AG08395 (cell line): ENCODE measurements around the gene USP48.
"Not testable (repeated sequence)": the region's sequence is repeated elsewhere in the genome, so short reads cannot be mapped to it uniquely, and the experiment has no call there.

ENCODE experiments used
- DNase-seq: peaks from one replicate; pipeline ENCODE4 v3.0.0; 2012; ENCODE audit warnings: mixed read lengths, low spot score

Gene USP48

DNA sequence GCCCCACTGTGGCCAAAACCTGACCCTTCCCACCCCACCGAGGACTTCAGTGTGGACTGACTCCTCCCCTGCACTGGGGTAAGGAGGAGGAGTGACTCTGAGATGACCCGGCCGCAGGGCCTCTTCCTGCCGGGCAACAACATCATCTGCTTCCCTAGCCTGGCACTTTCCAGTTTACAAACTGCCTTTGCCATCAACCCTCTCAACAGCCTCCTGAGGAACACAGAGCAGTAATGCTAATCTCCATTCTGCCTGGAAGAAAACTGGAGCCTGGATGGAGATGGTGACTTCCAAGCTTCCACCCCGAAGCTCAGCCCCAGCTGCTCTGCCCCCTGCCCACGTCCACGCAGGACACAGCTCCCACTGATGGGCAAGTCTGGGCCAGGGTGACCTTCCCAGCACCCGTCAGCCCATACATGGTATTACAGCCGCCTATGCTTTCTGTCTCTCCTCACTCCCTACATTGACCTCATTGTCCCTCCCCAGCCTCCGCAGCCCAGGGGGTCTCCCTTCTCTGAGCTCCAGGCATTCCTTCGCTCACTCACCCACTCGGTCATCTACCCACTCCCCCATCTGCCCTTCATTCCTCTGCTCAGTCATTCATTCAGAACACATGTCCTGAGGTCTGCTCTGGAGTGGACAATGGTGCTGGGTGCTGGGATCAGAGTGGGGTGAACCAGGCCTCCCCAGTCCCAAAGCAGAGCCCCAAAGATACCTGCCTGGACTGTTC, 148.0 kb downstream of the USP48 start:
- no peak for DNase-seq

DNA sequence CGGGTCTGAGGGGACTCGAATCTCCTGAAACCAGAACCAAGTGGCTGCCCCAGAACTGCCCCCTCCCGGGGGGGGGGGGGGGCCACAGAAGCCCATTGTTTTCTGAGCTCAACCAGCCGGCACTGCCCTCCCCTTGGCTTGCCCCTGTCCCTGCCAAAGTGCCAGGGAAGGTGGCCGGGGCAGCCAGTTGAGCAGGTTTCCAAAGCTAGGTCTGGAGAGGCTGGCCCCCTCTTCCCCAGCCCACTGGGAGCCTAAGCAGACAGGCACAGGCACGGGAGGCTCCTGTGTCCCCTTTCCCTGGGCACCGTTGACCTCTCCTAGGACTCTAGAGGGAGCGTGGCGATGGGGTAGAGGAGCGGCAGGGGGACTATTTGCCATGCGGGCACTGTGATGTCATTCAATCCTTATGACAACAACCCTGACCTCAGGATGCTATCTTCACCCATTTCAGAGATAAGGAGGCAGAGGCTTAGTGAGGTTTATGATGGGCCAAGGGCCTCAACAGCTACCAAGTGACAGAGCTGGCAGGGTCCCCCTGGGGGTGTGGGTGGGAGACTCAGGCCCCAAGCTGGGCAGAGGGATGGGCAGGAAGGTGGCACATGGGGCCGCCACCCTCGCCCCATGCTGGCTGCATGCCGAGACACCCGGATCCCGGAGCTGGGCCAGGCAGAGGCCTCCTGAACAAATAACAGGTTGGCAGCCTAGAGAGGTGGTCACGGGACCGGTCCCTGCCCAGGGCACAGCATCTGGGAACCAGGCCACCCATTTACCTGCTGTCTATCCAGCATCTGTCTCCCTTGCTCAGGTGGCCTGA, 148.8 kb downstream of the USP48 start:
- DNase-seq: no peak

DNA sequence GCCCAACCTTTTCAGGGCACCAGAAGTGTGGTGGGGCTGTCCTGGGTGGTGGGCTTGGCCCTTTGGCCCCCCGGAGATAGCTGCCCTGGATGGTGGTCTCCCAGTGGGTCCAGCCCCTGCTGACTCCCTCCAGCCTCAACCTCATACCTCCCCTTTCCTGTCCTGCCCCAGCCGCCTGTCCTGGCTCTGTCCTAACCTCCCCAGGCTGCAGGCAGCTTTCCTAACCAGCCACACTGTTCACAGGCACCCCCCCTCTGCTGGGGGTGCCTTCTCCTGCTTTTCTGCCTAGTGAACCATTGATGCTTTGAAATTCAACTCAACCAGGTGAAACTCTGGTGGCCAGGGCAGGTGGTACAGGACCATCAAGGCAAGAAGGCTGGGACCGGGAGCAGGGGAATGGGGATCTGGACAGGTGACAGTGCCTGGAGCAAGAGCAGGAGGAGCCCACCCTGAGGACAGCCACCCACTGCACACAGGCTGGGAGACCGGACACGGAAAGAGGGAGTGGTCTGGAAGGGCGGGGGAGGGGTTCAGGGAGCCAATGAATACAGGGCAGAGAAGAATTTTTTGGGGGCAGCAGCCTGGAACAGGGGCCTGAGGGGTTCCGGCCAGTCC, 149.7 kb downstream of the USP48 start:
- no peak for DNase-seq

DNA sequence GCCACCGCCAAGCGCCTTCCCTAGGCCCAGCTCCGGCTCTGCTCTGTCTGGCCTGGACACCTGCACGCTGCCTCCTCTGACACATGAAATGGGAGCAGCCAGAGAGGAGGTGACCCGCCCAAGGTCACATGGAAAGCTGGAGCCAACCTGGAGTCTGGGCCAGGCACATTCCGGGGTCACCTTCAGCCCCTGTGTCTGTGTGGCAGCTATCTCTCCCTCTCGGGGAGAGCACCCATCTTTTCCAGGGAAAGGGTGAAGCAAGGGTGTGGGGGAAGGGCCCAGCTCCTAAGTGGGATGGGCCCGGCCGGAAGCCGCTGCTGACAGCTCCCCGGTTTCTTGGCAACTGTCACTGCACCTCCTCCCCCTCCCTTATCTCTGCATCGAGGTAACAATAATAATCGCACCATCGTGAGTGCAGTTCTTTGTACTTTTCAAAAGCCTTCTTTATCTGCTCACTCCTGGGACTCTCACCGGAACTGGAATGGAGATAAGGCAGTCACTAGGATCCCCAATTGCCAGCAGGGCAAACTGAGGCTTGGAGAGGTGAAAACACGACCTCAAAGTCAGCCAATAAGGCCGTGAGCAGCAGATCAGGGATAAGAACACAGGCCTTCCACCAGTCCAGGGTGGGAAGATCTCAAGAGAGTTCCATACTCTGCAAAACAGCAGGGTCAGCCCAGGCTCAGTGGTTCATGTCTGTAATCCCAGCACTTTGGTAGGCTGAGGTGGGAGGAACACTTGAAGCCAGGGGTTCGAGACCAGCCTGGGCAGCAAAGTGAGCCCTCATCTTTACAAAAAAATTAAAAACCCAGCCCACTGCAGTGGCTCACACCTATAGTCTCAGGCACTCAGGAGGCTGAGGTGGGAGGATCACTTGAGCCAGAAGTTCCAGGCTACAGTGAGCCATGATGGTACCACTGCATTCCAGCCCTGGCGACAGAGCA, 150.7 kb downstream of the USP48 start:
- DNase-seq: no peak

DNA sequence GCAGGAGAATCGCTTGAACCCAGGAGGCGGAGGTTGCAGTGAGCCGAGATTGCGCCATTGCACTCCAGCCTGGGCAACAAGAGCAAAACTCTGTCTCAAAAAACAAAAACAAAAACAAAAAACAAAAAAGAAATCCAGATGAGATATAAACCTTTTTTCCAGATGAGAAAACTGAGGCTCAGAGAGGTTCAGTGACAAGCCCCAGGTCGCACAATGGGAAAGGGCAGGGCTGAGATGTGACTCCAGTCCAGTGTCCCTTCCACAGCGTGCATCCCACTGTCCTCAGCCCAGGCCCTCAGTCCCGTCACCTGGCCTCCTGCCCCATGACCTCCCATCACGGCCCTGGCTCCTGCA, 151.4 kb downstream of the USP48 start:
- DNase-seq: not testable (repeated sequence)

DNA sequence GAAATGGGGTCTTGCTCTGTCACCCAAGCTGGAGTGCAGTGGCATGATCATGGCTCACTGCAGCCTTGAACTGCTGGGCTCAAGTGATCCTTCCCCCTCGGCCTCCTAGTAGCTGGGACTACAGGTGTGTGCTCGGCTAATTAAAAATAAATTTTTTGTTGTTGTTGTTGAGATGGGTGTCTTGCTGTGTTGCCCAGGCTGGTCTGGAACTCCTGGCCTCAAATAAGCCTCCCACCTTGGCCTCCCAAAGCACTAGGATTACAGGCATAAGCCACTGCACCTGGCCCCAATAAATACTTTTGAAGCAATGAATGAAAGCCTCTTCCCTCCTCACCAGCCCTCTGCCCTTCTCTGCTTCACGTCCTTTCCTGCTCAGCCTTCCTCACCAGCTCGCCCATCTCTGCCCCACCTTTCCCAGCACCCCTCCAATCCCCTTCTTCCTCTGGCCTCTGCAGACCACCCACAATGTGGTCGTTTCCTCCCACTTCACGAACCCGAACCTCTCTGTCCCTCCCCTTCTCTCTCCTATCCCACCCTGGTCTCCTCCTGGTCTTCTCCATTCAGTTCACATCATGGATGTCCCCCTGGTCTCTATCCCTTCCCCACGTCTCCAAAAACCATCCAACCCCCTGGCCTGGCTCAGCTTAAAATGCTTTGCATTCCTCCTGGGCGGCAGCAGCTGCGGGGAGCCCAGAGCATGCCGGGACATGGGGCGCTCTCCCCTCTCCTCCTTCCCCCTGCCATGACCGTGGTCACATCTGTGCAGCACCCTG, 152.2 kb downstream of the USP48 start:
- no peak for DNase-seq

DNA sequence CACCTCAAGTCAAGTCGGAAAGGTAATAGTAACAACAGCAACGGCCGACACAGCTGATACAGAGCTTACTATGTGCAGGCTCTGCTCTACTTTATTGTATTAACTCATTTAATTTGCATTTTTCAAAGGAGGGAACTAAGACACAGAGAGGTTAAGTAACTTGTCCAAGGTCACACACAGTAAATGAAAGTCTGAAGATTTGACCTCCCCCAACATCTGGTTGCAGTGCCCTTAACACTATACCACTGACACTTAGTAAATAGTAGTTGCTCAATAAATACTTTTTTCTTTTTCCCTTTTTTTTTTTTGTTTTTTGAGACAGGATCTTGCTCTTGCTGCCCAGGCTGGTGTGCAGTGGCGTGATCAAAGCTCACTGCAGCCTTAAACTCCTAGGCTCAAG, 153.0 kb downstream of the USP48 start:
- no peak for DNase-seq

DNA sequence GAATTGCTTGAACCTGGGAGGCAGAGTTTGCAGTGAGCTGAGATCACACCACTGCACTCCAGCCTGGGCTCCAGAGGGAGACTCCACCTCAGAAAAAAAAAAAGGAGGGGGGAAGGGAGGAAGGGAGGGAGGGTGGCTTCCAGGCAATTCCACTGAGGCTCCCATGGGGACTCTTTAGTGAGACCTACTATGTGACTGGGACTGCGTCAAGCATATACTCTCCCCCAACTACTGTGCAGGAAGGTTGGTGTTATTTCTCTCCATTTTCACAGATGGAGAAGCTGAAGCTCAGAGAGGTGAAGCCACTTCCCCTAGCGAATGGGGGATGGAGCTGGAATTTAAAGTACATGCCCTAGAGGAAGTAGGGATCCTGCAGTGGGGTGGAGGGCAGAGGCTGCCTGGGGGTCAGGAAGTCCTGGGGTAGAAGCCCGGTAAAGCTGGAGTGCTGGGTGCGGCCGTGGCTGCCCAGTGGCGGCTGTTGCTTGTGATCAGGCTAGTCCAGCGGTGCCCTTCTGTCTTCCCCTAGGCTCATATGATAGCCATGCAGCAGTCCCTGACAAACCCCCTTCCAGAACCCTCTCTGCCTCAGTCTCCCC, 154.1 kb downstream of the USP48 start:
- no peak for DNase-seq
